ENCODE measurements around the gene TMEM60.

DNA sequence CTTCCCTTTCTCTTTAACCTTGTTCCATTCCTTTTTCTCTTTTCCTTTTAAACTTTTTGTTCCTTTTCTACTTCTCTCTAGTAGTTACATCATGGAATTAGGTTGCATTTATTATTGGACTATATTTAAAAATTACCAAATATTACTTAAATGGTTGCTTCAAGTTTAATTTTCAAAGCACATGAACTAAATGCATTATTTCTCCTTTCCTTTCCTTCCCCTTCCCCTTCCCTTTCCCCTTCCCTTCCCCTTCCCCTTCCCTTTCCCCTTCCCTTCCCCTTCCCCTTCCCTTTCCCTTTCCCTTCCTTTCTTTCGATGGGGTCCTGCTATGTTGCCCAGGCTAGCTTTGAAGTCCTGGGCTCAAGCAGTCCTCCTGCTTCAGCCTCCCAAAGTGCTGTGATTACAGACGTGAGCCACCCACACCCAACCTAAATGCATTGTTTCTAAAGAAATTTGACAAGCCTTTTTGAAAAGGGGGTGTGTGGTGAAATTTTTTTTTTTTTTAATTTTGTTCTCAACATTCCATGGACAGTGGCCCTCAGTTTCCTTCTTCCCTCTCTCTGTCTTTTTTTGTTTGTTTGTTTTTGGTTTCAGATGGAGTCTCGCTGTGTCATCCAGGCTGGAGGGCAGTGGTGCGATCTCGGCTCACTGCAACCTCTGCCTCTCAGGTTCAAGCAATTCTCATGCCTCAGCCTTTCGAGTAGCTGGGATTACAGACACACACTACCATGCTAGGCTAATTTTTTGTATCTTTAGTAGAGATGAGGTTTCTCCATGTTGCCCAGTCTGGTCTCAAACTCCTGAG is 31.2 kb downstream of the TMEM60 start:
- TF ChIP-seq, protein P1, sequence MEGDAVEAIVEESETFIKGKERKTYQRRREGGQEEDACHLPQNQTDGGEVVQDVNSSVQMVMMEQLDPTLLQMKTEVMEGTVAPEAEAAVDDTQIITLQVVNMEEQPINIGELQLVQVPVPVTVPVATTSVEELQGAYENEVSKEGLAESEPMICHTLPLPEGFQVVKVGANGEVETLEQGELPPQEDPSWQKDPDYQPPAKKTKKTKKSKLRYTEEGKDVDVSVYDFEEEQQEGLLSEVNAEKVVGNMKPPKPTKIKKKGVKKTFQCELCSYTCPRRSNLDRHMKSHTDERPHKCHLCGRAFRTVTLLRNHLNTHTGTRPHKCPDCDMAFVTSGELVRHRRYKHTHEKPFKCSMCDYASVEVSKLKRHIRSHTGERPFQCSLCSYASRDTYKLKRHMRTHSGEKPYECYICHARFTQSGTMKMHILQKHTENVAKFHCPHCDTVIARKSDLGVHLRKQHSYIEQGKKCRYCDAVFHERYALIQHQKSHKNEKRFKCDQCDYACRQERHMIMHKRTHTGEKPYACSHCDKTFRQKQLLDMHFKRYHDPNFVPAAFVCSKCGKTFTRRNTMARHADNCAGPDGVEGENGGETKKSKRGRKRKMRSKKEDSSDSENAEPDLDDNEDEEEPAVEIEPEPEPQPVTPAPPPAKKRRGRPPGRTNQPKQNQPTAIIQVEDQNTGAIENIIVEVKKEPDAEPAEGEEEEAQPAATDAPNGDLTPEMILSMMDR (optimal IDR thresholded peaks at IDR 0.05 in 1 of 3, IDR thresholded peaks at IDR 0.05 in 1 of 3, conservative IDR thresholded peaks at IDR 0.05 in 1 of 3; ENCODE audit: extremely low read depth in 1 of 3, insufficient read depth in 2 of 3, low read length in 3 of 3), result no peak
- no peak for TF ChIP-seq EZH2 (IDR thresholded peaks at IDR 0.05; ENCODE audit: low read length)
